Measurements from ENCODE around the gene CLCF1.
A peak's percentile ranks its signal among the peaks of the same experiment; 100 is the strongest.

CLCF1 gene

DNA sequence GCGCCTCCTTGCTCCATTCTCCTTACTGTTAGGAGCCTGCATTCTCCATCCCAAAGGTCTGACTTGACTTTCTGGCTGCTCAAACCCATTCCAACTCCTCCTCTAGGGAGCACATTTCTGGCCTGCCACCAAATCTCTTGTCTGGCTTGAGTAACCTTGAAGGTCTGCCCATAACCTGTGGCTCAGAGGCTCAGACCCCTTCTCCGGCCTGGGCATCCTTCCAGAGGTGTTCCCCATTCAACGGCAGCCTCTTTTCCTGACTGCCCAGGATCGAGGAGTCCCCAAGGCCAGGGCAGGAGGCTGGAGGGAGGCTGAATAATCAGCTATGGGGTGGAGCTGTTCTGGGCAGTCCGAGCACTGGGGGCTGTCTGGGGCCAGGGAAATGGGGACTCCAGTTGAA lies 20.6 kb upstream of the CLCF1 start:
- DNase-seq, result no peak

DNA sequence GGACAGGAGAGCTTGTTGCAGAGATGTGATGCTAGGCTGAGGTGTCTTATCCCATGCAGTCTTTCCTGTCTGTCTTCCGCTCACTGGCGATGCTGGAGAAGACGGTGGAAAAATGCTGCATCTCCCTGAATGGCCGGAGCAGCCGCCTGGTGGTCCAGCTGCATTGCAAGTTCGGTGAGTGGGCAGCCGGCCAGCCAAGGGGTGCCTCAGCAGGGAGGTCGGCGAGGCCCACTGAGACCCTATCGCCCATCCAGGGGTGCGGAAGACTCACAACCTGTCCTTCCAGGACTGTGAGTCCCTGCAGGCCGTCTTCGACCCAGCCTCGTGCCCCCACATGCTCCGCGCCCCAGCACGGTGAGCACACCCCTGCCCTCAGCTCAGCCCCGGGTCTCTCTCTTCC lies 20.0 kb upstream of the CLCF1 start:
- DNase-seq, result no peak

DNA sequence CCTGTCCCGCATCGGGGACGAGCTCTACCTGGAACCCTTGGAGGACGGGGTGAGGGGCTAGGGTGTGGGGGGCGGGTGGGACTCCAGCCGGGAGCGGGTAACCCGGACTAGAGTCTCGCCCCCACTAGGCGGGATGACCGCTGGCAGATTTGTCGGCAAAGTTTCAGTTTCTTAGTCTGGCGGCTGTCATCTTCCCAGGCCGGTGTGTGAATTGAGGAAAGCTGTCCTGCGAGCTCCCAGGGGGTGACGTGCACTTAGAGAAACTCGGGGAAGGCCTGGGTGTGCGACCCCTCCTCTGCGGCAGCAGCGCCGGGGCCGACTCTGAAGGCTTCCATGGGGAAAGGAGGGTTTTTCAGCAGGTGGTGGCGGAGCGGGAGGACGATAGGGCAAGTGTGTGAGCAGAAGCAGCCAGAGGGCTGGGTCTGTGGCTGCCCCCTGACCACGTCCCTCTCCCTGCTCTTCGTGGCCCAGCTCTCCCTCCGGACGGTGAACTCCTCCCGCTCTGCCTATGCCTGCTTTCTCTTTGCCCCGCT lies 18.9 kb upstream of the CLCF1 start:
- DNase-seq, result no peak

DNA sequence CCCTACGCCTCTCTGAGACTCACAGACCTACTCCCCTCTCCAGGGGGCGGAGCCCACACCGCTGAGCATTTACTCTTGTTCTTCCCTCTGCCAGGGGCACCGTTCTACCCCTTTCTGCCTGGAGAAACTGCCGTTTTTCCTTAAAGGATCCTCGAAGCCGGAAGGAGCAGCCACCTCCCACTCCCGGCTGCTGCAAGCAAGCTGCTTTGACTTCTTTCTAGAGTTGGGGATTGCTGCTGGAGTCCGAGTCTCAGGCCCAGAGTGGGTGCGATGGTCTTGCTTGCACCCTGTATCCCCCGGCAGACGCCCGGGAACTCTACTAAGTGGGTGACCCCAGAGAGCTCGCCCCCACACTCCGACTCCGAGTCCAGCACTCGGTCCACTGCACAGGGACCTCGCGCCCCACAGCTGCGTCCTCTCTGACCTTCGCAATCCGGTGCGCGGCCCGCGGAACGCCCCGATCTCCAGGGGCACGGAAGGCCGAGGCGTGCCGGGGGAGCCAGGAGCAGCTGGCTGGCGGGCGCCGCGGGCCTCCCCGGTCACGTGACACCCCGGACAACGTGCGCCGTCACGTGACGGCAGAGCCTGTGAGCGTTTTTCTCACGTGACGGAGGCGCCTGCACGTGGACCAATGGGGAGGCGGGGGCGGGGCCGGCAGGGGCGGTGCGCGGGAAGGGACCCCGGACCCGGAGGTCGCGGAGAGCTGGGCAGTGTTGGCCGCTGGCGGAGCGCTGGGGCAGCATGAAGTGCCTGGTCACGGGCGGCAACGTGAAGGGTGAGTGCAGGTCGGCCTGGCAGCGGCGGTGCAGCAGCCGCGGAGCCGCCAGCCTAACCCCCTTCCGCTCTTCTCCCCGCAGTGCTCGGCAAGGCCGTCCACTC lies 18.1 kb upstream of the CLCF1 start, which contains the start of gene RAD9A:
RAD9A (plus strand) TSS at position 683 of the 879 bp plus-strand sequence; CDS start at position 742, 59 bp downstream.
- DNase-seq, result peak; percentile 93

DNA sequence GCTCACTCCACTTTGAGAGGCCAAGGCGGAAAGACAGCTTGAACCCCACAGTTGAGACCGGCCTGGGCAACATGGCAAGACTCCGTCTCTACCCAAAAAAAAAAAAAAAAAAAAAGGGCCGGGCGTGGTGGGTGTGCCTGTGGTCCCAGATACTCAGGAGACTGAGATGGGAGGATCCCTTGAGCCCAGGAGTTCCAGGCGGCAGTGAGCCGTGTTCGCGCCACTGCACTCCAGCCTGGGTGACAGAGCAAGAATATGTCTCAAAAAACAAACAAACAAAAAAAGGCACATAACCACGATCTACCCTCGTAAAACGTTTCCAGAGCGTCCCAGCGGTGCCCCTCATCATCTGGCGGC lies 17.5 kb upstream of the CLCF1 start:
- no peak for DNase-seq

DNA sequence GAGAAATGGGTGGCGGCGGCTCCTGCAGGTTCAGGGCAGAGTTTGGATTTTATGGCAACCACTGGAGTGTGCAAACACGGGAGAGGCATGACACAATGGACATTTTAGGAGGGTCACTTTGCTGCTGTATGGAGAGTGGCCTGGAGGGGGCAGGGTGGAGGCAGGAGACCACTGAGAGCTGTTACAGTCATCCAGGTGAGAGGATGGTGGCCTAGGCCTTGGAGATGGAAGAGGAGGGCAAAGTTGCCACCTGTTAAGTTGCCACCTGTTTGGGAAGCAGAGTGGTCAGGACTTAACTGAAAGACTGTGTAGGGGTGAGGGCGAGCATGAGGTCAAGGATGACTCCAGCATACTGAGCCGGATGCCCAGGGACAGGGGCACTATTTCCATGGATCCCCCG lies 16.1 kb upstream of the CLCF1 start:
- DNase-seq, result peak; percentile 53

DNA sequence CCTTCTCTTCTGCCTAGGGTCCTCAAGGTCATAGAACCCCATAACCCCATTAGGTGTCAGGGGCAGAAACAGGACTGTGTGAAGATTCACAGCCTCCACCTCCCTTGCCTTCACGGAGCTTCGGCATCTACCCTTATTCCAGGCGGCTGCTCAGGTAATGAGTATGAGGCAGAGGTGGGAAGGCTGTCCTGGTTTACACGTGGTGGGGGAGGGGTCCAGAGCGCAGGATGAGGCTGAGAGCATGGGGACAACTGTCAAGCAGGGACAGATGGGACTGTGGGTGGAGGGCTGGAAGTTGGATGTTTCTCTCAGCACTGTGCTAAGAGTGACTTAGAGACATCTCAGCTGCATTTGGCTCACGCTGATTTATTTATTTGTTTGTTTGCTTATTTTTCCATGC lies 14.1 kb upstream of the CLCF1 start:
- DNase-seq, result no peak

DNA sequence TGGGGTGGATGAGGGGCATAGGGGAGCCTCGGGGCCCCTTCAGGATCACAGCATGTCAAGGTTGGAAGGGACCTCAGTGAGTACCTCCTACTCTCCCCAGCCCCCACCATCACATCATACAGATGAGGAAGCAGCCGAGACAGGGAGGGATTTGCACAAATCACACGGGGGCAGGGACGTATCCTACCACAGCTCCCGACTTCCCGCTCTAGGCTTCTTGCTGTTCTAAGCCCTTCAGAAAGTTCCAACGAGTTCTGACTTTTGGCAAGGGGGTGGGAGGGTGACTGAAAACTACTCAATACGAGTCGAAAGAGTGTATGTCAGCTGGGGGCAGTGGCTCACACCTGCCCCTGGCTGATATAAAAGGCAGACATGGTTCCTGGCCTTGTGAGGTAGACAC lies 13.7 kb upstream of the CLCF1 start:
- DNase-seq, result no peak

DNA sequence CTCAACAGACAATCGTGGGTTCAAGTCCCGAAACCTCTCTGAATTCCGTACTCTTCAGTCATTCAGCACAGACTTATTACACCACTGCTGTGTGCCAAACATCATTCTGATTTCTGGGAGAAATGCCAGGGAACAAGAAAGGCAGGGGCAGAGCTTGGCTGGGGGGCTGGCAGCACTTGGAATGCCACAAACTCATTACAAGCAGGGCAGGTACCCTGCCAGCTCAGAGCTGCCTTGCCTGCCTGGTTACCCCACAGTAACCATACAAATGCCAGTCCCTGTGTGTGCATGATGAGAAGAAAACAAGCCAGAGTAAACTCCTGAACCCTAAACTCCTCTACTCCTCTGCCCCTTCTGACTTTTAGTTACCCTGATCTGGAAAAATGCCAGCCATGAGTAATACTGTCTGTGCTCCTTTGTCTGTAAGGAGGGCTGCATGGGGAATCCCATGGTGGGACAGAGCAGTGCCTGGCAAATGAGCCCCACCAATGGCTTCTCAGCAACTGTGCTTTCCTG lies 11.5 kb upstream of the CLCF1 start:
- DNase-seq, result no peak

DNA sequence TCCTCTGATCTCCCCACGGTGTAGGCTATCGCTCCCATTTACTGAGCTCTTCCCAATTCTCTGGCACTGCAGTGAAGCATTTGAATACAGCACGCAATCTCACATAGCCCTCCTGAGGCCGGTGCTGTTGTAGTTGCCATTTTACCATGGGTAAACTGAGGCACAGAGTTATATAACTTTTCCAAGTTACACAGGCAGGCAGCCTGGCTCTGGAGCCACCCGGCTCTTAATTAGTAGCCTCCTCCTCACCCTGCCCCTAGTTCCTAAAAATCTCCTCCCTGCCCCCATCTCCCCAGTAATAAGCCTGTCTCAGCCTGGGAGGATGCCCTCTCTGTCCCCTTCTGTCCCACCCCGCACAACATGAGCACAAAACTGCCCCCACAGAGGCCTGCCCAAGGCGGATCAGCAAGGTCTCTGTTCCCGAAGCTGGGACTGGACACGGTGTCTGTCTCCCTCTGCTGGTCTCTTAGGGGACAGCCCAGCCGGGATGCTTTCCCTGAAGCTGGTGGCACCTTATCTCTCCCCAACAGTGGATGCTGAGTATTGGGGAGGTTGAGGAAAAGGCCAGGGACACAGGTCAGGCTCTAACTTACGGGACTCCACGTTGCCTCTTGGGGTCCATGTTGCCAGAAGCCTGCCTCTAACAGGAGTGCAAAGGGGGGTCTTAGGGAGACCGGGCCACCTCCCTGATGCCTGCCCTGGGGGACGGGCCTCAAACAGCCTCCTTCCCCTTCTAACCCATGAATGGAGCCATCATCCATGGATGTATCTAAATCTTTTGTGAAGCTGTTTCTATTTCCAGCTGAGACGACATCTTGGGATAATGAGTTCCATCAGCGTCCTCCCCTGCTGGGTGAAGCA lies 9.1 kb upstream of the CLCF1 start:
- peak; percentile 76 for DNase-seq

DNA sequence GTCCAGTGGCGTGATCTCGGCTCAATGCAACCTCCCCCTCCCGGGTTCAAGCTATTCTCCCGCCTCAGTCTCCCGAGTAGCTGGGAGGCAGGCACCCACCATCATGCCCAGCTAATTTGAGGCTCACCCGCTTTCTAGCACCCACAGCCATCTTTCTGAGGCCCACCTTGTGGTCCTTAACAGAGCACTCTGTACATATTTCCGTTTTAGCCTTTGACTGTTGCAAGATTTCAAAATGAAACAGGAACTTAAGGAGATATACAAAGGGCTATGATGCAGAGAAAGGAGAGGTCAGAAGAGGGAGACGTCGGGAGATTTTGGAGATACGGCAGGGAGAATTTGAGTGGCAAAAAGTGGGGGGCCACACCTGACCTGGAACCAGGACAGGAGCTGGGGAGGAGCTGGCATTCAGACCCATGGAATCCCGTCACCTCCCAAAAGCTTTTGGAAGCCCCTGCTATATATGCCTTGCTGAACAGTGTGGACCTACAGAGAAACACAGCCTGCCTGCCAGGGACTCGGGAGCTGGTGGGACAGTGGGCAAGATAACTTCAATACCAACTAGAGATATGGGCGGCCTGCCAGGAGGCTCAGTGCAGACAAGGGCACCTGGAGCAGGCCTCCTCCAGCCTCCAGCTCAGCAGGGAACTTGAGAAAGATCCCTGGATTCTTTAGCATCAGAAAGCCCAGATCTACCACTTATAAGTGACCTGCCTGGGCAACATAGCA lies 8.0 kb upstream of the CLCF1 start:
- no peak for DNase-seq

DNA sequence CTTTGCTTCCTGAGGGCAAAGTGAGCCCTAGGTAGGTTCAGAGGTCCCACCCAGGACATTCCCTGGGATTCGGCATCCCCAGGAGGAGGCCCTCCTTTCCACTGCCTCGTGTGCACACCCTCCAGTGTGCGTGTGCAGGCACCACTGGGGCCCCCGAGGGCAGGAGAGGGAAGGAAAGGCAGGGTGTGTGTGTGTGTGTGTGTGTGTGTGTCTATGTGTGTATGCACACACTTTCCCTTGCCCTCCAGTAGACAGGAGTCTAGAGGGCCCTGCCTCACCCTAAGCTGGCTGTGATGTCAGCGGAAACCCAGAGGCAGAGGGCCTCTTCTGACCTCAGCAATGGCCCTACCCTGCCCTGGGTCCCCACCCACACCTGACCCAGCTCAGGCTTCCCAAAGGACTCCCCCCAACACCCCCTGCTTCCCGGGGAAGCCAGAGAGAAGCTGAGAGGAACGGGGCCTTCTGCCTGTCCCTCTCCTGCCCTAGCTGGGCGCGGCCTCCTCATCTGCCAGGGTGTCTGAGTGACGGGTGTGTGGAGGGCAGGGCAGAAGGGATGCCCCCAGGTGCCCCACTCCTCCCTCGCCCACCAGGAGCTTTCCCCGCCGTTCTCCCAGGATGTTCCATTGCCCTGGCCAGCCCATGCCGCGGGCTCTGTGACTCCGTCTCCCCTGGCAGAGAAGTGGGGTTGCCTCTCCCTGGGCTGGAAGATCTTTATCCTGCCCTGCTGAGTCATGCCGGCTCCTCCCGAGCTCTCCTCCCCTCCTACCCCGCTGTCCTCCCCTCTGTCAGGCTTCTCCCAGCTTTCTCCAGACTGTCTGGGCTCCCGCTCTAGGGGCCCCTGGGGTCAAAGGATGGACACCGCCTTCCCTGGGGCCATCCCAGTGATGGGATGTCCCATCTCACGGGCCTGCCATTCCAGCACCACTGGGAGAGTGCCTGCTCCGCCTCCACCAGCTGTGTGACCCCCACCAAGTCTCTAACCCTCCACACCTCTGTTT lies 6.0 kb upstream of the CLCF1 start:
- DNase-seq, result no peak

DNA sequence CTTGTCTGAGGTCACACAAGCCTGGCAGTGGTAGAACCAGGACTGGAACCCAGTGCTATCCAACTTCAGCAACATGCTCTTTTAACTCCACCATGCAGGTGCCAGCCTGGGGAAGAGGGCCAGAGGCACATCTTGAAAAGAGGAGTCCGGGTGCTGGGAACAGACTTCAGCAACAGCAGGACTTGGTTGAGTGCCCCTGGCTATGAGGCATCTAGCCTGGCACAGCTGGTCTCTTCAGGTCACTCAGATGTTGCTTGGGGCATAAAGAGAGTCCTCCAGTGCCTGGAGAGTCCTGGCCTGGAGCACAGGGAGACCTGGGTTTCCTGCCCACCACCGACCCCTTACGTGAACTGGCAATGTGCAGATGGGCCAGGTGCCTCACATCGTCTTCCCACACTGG lies 5.1 kb upstream of the CLCF1 start:
- DNase-seq, result no peak

DNA sequence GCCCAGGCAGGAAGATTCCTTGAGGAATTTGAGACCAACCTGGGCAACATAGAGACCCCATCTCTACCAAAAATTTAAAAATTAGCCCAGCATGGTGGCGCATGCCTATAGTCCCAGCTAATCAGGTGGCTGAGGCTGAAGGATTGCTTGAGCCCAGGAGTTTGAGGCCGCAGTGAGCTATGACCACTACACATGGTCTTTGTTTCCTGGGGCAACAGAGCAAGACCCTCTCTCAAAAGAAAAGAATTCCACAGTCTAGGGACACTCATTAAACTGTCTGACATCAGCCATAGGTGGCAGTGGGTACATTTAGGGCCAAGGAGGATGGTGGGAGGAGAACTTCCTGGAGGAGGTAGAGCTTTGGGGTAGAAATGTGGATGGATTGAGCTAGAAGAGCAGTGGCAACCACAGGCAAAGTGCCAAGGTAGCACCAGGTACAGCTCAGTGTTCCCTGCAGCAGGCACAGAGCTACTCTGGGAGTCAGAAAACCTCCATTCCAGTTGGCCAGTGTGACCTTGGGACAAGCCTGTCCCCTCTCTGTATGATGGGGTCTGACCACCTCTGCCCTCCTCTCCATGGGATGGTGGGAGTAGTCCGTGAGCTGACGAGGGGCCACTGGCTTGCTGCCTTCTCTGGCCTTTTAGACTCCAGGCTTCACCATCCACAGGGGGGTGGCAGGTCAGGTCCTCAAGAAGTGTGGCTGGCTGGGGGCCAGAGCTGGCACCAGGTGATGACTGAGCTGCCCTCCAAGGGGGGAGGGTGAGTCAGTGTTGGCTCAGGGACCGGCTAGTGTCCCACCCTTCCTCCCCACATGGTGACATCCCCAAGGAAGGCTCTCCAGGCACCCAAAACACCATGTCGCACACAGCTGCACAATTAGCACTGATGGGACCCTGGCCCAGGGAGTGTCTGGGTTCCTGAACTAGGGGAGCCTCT lies 3.7 kb upstream of the CLCF1 start:
- no peak for DNase-seq

DNA sequence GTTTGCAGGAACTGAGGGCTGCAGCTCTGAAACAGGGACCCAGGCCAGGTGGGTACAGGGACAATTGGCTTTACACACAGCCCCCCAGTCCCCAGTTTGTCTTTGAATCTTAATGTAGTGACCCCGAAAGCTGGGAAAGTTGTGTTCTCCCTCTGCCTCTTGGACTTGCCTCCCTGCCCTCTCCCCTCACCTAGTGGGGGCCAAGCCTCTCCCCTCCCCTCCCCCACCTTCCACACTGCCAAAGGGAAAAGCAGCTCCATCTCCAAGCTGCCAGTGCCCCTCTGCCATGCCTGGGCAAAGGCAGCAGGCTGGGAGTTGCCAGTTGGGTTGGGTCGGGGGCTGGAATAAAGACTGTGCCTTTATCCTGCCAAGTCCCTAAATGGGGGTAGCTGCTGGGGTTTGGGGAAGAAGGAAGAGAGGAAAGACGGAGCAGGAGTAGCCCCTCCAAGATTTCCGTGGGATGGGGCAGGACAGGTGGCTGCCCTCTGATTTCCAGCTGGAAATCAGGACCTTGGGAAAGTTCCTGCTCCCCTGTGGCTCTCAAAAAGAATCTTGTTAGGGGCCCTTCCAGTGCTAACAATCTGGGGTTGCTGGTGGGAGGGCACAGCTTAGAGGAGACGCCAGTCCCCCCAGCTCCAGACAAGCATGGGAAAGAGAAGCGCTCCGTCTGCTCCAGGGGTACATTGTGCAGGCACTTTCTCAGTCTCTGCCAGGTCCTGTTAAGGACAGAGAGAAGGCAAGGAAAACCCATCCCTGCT lies 2.8 kb upstream of the CLCF1 start:
- no peak for DNase-seq

DNA sequence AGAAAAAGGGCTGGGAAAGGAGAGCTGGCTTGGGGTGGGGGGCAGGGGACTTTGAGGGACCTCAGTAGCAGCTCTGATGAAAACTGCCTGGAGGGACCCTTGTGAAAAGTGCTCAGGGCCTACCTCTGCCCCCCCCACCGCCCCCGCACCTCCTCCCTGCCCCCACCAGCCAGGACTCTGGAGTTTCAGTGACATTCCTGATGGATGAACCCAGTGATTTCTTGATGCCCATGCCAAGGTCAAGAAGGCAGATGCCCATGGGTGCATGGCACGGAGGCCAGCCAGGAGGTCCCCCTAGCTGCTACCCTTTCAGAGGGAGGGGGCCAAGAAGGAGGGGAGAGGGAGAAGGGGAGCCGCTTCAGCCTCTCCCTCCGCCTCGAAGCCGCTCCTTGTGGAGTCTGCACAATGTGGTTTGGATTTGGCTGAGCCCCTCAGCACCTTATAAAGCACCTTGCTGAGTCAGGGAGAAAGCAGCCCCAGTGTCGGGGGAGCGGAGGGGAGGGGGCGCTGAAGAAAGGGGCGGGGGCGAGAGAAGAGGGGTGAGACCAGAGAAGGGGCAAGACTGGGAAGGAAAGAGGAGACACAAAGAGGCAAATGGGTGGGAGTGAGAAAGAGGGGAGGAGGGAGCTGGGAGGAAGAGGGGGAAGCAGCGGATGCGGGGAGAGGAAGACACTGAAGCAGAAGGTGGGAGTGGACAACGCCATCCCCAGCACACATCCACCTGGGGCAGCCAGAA lies 2.1 kb upstream of the CLCF1 start:
- no peak for DNase-seq

DNA sequence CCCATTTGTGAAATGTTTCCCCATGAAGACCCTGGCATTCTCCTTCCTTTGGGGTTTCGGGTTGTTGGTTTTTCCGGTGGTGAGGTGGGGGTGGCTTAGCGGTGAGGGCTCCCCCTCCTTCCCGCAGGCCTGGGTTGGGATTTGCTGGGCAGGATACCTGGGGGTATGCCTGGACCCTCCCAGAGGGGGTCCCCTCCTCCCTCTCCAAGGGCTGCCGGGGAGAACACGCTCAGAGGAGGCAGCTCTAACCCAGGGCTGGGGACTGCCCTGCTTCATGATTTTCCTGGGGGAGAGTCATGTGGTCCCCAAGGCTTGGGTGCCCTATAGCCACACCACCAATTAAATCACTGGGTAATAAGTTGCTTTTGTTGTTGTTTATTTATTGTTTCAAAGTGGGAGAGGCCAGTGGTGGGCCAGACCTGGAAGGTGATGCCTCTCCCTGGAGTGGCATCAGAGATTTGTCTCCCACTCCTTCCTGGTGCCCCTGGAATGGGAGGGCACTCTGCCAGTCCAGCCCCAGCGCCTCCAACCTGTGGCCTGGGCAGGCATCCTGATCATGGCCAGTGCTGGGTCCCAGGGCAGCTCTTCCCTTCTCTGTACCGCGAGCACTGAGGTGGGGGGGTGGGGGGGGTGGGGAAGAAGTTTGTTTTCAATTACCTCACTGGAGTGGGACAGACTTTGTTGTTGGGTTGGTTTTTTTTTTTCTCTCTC lies 1.3 kb upstream of the CLCF1 start:
- no peak for DNase-seq

All from stimulated activated CD4-positive, alpha-beta T cell treated with anti-CD3 and anti-CD28 coated beads, Interleukin-12 subunit alpha, Interleukin-12 subunit beta, amount 100 ng/mL, for 4 hours (primary cell).